ENCODE measurements around the gene SKAP2. TPM values are rescaled to one million over a fixed set of nuclear protein-coding genes. Genes with fewer than 3 reads are reported as not detected.

SKAP2 gene
- total and polyA plus RNA-seq, 2 of the 4 experiments (the other 2 are of a cell fraction), result 5.7 to 7.4 TPM

DNA sequence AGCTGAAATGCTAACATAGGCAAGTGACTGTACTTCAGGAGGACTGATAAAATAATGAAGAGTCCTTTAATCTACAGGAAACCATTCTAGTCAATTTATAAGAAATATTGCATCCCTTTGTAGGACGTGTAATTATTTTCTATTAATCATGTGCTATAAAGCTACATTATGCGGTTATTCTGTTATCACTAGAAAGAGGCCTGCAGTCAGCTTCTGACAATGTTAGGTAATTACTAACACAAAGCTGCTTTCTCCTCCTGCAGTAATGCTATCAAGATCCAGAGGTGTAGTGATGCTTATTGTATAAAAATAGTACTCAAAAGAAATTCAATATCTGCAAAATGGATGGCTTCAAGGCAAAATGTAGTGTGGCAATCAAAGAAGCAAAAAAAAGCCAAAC lies 191.1 kb downstream of the SKAP2 start:
- H2AFZ ChIP-seq (replicated peaks; ENCODE audit: low read length, poor library complexity), result no peak overlapping the region
- H3K4ac ChIP-seq (ENCODE audit: low read depth, low read length), result no peak overlapping the region
- H3K79me1 ChIP-seq (ENCODE audit: low read depth in 1 of 2, low read length in 2 of 2), result no peaks in the 10 kb centered on the region
- dilution Hi-C loops (cut with HindIII; ENCODE audit: low sequenced_read_pairs, unreplicated experiment), result no loop called here
- no peaks in the 10 kb centered on the region for H4K20me1 ChIP-seq (ENCODE audit: insufficient read depth, low read length)
- no peak overlapping the region for H4K5ac ChIP-seq (ENCODE audit: low read depth, low read length)
- no peak overlapping the region for H2AK9ac ChIP-seq (replicated peaks; ENCODE audit: low read depth, low read length, poor library complexity)
- no CpG with 5 or more reads among the region's 2 CpGs for WGBS, 2 experiments (ENCODE audit: extremely low coverage in 2 of 2, insufficient read length in 1 of 2)
- H3K36me3 ChIP-seq (ENCODE audit: control insufficient read depth, insufficient read depth, low read length), result no peaks in the 10 kb centered on the region
- H3K4me1 ChIP-seq (ENCODE audit: control insufficient read depth, insufficient read depth, low read length), result peaks cover 5% of the 10 kb centered on the region
- no peak overlapping the region for H2BK120ac ChIP-seq (ENCODE audit: low read depth, low read length)
- TF ChIP-seq CHD1 (IDR thresholded peaks at IDR 0.05; ENCODE audit: low read depth, low read length) (no peak), MXI1 (IDR thresholded peaks at IDR 0.05; ENCODE audit: borderline replicate concordance, low read depth, low read length) (no peak), SMC3 (IDR thresholded peaks at IDR 0.05; ENCODE audit: low read depth, low read length) (no peak), MAFK (IDR thresholded peaks at IDR 0.05; ENCODE audit: low read depth, low read length) (no peak), BHLHE40 (IDR thresholded peaks at IDR 0.05; ENCODE audit: low read depth, low read length) (no peak), CTCF (conservative IDR thresholded peaks at IDR 0.05; ENCODE audit: low read depth, low read length) (no peak), FOS (IDR thresholded peaks at IDR 0.05; ENCODE audit: low read depth, low read length) (no peak)
- H3K27ac ChIP-seq (ENCODE audit: insufficient read depth, low read length), result no peak overlapping the region
- H2BK5ac ChIP-seq (ENCODE audit: low read depth, low read length, poor library complexity, severe bottlenecking), result no peak overlapping the region
- H3K27me3 ChIP-seq (ENCODE audit: control insufficient read depth, insufficient read depth, low read length), result no peaks in the 10 kb centered on the region
- H2BK15ac ChIP-seq (ENCODE audit: low read depth, low read length), result no peak overlapping the region
- no peak overlapping the region for H3K23ac ChIP-seq (ENCODE audit: low read depth, low read length)
- DNase-seq, result no peak
- H3K14ac ChIP-seq (replicated peaks; ENCODE audit: low read depth, low read length), result no peak overlapping the region
- H2BK20ac ChIP-seq (ENCODE audit: low read depth, low read length), result no peak overlapping the region
- no peak overlapping the region for H3K56ac ChIP-seq (ENCODE audit: extremely low read depth, insufficient read depth, low read length)
- intact Hi-C loops (cut with micrococcal nuclease), result no loop called here
- H4K91ac ChIP-seq (ENCODE audit: insufficient read depth, low read depth, low read length), result no peak overlapping the region
- H3K18ac ChIP-seq (ENCODE audit: low read depth, low read length), result no peak overlapping the region
- BruUV-seq (replicated peaks), result no TSS peak
- no peak overlapping the region for H3K4me2 ChIP-seq (ENCODE audit: low read depth, low read length)
- no peak overlapping the region for H3K4me3 ChIP-seq (ENCODE audit: insufficient read depth, low read depth, low read length)
- in situ Hi-C loops (cut with MboI; ENCODE audit: low sequenced_read_pairs), result loop anchor here (10.0 to 25.0 kb wide), 3 partner anchors 461 to 778 kb away; partner anchors contain the start of genes CBX3 and HNRNPA2B1
- H4K8ac ChIP-seq (ENCODE audit: low read depth in 2 of 2, low read length in 2 of 2), result no peak overlapping the region
- POLR2A ChIA-PET (ENCODE audit: unreplicated experiment), result no interaction called here
- H2AK5ac ChIP-seq (ENCODE audit: low read depth, low read length), result no peak overlapping the region
- no peak overlapping the region for H3K9ac ChIP-seq (ENCODE audit: low read depth, low read length)
- CTCF ChIA-PET, result interaction anchor here (1.1 kb wide), 1 partner anchor 8 kb away, joined by 3 read pairs; no protein-coding TSS in a partner anchor
- no peak for ATAC-seq (ENCODE audit: low read depth)
- no peaks in the 10 kb centered on the region for H3K9me3 ChIP-seq (ENCODE audit: control insufficient read depth, insufficient read depth, low read length)
- peaks cover 2% of the 10 kb centered on the region; the same call in 1 of the 2 replicates for H3K9me1 ChIP-seq (ENCODE audit: insufficient read depth, low read length)
